ENCODE measurements around the gene ATP6V0B.

DNA sequence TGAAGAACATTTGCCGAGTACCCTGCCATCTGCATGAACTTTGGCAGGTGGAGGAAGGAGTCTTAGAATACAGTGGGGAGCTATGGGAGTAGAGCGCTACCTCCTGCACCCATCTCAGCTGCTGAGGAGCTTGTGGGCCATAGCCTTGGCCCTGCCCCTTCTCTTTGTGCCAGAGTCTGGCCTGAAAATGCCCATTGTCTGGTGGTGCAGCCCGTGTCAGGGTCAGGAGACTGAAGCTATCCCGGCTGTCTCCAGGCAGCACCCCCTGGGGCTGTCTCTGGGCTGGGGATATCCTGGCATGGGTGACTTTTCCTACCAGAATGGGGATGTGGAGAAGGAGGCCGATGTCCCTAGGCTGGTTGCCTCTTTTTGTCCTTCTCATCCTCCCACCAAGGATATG, 20.7 kb upstream of the ATP6V0B start:
- TF ChIP-seq, protein P1, sequence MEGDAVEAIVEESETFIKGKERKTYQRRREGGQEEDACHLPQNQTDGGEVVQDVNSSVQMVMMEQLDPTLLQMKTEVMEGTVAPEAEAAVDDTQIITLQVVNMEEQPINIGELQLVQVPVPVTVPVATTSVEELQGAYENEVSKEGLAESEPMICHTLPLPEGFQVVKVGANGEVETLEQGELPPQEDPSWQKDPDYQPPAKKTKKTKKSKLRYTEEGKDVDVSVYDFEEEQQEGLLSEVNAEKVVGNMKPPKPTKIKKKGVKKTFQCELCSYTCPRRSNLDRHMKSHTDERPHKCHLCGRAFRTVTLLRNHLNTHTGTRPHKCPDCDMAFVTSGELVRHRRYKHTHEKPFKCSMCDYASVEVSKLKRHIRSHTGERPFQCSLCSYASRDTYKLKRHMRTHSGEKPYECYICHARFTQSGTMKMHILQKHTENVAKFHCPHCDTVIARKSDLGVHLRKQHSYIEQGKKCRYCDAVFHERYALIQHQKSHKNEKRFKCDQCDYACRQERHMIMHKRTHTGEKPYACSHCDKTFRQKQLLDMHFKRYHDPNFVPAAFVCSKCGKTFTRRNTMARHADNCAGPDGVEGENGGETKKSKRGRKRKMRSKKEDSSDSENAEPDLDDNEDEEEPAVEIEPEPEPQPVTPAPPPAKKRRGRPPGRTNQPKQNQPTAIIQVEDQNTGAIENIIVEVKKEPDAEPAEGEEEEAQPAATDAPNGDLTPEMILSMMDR (IDR thresholded peaks at IDR 0.05 in 2 of 3, conservative IDR thresholded peaks at IDR 0.05 in 1 of 3; ENCODE audit: insufficient read depth in 2 of 3, low read depth in 1 of 3, low read length in 3 of 3): no peak
- TF ChIP-seq, protein P2, sequence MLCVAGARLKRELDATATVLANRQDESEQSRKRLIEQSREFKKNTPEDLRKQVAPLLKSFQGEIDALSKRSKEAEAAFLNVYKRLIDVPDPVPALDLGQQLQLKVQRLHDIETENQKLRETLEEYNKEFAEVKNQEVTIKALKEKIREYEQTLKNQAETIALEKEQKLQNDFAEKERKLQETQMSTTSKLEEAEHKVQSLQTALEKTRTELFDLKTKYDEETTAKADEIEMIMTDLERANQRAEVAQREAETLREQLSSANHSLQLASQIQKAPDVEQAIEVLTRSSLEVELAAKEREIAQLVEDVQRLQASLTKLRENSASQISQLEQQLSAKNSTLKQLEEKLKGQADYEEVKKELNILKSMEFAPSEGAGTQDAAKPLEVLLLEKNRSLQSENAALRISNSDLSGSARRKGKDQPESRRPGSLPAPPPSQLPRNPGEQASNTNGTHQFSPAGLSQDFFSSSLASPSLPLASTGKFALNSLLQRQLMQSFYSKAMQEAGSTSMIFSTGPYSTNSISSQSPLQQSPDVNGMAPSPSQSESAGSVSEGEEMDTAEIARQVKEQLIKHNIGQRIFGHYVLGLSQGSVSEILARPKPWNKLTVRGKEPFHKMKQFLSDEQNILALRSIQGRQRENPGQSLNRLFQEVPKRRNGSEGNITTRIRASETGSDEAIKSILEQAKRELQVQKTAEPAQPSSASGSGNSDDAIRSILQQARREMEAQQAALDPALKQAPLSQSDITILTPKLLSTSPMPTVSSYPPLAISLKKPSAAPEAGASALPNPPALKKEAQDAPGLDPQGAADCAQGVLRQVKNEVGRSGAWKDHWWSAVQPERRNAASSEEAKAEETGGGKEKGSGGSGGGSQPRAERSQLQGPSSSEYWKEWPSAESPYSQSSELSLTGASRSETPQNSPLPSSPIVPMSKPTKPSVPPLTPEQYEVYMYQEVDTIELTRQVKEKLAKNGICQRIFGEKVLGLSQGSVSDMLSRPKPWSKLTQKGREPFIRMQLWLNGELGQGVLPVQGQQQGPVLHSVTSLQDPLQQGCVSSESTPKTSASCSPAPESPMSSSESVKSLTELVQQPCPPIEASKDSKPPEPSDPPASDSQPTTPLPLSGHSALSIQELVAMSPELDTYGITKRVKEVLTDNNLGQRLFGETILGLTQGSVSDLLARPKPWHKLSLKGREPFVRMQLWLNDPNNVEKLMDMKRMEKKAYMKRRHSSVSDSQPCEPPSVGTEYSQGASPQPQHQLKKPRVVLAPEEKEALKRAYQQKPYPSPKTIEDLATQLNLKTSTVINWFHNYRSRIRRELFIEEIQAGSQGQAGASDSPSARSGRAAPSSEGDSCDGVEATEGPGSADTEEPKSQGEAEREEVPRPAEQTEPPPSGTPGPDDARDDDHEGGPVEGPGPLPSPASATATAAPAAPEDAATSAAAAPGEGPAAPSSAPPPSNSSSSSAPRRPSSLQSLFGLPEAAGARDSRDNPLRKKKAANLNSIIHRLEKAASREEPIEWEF (CRISPR knock-in tag; IDR thresholded peaks at IDR 0.05): no peak
- TF ChIP-seq ZNF134 (CRISPR knock-in tag; conservative IDR thresholded peaks at IDR 0.05): no peak
- TF ChIP-seq PPARD (CRISPR knock-in tag; IDR thresholded peaks at IDR 0.05): no peak
- TF ChIP-seq, protein P3, sequence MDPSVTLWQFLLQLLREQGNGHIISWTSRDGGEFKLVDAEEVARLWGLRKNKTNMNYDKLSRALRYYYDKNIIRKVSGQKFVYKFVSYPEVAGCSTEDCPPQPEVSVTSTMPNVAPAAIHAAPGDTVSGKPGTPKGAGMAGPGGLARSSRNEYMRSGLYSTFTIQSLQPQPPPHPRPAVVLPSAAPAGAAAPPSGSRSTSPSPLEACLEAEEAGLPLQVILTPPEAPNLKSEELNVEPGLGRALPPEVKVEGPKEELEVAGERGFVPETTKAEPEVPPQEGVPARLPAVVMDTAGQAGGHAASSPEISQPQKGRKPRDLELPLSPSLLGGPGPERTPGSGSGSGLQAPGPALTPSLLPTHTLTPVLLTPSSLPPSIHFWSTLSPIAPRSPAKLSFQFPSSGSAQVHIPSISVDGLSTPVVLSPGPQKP (CRISPR knock-in tag; IDR thresholded peaks at IDR 0.05): no peak
- TF ChIP-seq TEAD4 (IDR thresholded peaks at IDR 0.05; ENCODE audit: low read length): no peak
- no peak for TF ChIP-seq TEAD4 (CRISPR knock-in tag; IDR thresholded peaks at IDR 0.05; ENCODE audit: borderline replicate concordance)
- TF ChIP-seq, protein P4, sequence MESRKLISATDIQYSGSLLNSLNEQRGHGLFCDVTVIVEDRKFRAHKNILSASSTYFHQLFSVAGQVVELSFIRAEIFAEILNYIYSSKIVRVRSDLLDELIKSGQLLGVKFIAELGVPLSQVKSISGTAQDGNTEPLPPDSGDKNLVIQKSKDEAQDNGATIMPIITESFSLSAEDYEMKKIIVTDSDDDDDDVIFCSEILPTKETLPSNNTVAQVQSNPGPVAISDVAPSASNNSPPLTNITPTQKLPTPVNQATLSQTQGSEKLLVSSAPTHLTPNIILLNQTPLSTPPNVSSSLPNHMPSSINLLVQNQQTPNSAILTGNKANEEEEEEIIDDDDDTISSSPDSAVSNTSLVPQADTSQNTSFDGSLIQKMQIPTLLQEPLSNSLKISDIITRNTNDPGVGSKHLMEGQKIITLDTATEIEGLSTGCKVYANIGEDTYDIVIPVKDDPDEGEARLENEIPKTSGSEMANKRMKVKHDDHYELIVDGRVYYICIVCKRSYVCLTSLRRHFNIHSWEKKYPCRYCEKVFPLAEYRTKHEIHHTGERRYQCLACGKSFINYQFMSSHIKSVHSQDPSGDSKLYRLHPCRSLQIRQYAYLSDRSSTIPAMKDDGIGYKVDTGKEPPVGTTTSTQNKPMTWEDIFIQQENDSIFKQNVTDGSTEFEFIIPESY (CRISPR knock-in tag; IDR thresholded peaks at IDR 0.05): no peak
- no peak for TF ChIP-seq PHB (CRISPR knock-in tag; IDR thresholded peaks at IDR 0.05)
- no peak for TF ChIP-seq ZNF644 (tag; IDR thresholded peaks at IDR 0.05; ENCODE audit: low read depth)

Measured in K562 (cell line).